H1 (cell line): ENCODE measurements around the gene EPB41L5. TPM values are rescaled to one million over a fixed set of nuclear protein-coding genes. Genes with fewer than 3 reads are reported as not detected.

ENCODE experiments used
- CTCF ChIA-PET: fragments of 300-600 bp; sonication (Branson Sonifier 250); formaldehyde crosslinking; loops from one replicate; lab custom pipeline; 2021; ENCODE audit not compliant: partially characterized antibody; lab: Charles Lee
- POLR2A ChIA-PET: fragments of 300-600 bp; sonication (Branson Sonifier 250); formaldehyde crosslinking; loops from one replicate; lab custom pipeline; 2021; ENCODE audit warnings: inconsistent platforms; ENCODE audit not compliant: partially characterized antibody; lab: Charles Lee
- DNase-seq, 2 experiments: peaks; one replicate each; pipeline versions ENCODE4 v3.0.0 to v3.0.0-alpha.2; 2010 to 2022; ENCODE audit warnings: low spot score in 2 of 2, low read depth in 1 of 2, mixed read lengths in 1 of 2
- FAIRE-seq: peaks from 2 replicates; lab custom pipeline; 2011; peaks lifted over from hg19 to GRCh38; lab: Jason Lieb, UNC
- H2AFZ ChIP-seq: 2 replicates; pipeline ENCODE4 v1.8.1; 2012; ENCODE audit warnings: low read length, inconsistent platforms
- H2AK5ac ChIP-seq: 2 replicates; pipeline ENCODE4 v1.6.1; 2013; ENCODE audit warnings: low read depth, low read length
- H2BK120ac ChIP-seq: replicated peaks from 2 replicates; pipeline ENCODE3; 2013; ENCODE audit warnings: low read depth, low read length, inconsistent platforms
- H2BK12ac ChIP-seq: 2 replicates; pipeline ENCODE4 v1.6.1; 2013; ENCODE audit warnings: low read depth, low read length
- H2BK15ac ChIP-seq: 2 replicates; pipeline ENCODE4 v1.6.1; 2013; ENCODE audit warnings: low read length
- H2BK20ac ChIP-seq: 2 replicates; pipeline ENCODE4 v1.6.1; 2013; ENCODE audit warnings: low read length
- H2BK5ac ChIP-seq: 2 replicates; pipeline ENCODE4 v1.6.1; 2013; ENCODE audit warnings: low read depth, low read length
- H3K14ac ChIP-seq: 2 replicates; pipeline ENCODE4 v1.6.1; 2013; ENCODE audit warnings: inconsistent platforms; ENCODE audit not compliant: insufficient read length
- H3K18ac ChIP-seq: 2 replicates; pipeline ENCODE4 v1.6.1; 2013; ENCODE audit warnings: low read length; ENCODE audit errors: extremely low read depth
- H3K23ac ChIP-seq: 2 replicates; pipeline ENCODE4 v1.6.1; 2013; ENCODE audit warnings: inconsistent platforms; ENCODE audit not compliant: insufficient read length
- H3K23me2 ChIP-seq: 2 replicates; pipeline ENCODE4 v1.6.1; 2013; ENCODE audit warnings: low read depth, low read length
- H3K27ac ChIP-seq: 2 replicates; pipeline ENCODE4 v1.6.1; 2011; ENCODE audit warnings: low read depth, low read length, inconsistent platforms
- H3K27me3 ChIP-seq, 4 experiments: replicated peaks in 1 of 4; 1 replicate in 1 of 4; 2 replicates in 3 of 4; pipeline versions ENCODE4 v1.6.1 to v1.8.1; 2011 to 2013; ENCODE audit warnings: low read length in 3 of 4, mild to moderate bottlenecking in 3 of 4, inconsistent platforms in 2 of 4, mixed read lengths in 2 of 4, moderate library complexity in 1 of 4; ENCODE audit not compliant: control insufficient read depth in 3 of 4, insufficient read depth in 3 of 4; ENCODE audit errors: extremely low read depth in 1 of 4
- H3K36me3 ChIP-seq, 4 experiments: 2 replicates each; pipeline versions ENCODE4 v1.6.1 to v1.8.1; 2011 to 2013; ENCODE audit warnings: mild to moderate bottlenecking in 4 of 4, low read length in 3 of 4, moderate library complexity in 2 of 4, control low read depth in 1 of 4, inconsistent platforms in 1 of 4; ENCODE audit not compliant: insufficient read depth in 4 of 4, control insufficient read depth in 2 of 4
- H3K4ac ChIP-seq: replicated peaks from 2 replicates; pipeline ENCODE3; 2013; ENCODE audit warnings: low read length, low read depth, mixed read lengths, inconsistent platforms; ENCODE audit not compliant: insufficient read length
- H3K4me1 ChIP-seq, 4 experiments: replicated peaks in 1 of 4; 1 replicate in 1 of 4; 2 replicates in 3 of 4; pipeline versions ENCODE4 v1.6.1 to v1.8.1; 2011 to 2013; ENCODE audit warnings: low read length in 3 of 4, inconsistent platforms in 2 of 4, mixed read lengths in 1 of 4; ENCODE audit not compliant: insufficient read depth in 4 of 4, control insufficient read depth in 3 of 4
- H3K4me2 ChIP-seq, 2 experiments: 2 replicates each; pipeline versions ENCODE4 v1.6.1 to v1.8.1; 2011 to 2013; ENCODE audit warnings: low read depth in 2 of 2, low read length in 2 of 2, control low read depth in 1 of 2, inconsistent platforms in 1 of 2, mild to moderate bottlenecking in 1 of 2; ENCODE audit not compliant: insufficient read depth in 1 of 2
- H3K4me3 ChIP-seq, 4 experiments: fragments of 200-600, 300-600 bp in 1 of 4; sonication (generic), shearing (Covaris generic), sonication (Bioruptor Twin) in 1 of 4; 2 replicates each; pipeline versions ENCODE4 v1.5.1 to v1.8.1; 2011 to 2016; ENCODE audit warnings: low read length in 4 of 4, low read depth in 3 of 4, control low read depth in 2 of 4, inconsistent platforms in 2 of 4, mild to moderate bottlenecking in 2 of 4, mixed read lengths in 1 of 4, moderate library complexity in 1 of 4; ENCODE audit not compliant: insufficient read depth in 2 of 4; ENCODE audit errors: extremely low read depth in 1 of 4
- H3K56ac ChIP-seq: replicated peaks from 2 replicates; pipeline ENCODE3; 2013; ENCODE audit warnings: low read depth, mild to moderate bottlenecking, mixed read lengths, low read length, inconsistent platforms; ENCODE audit not compliant: insufficient read length
- H3K79me1 ChIP-seq: 2 replicates; pipeline ENCODE4 v1.6.1; 2013; ENCODE audit warnings: low read depth, low read length, control low read depth
- H3K79me2 ChIP-seq, 2 experiments: 2 replicates each; pipeline versions ENCODE4 v1.6.1 to v1.8.1; 2012 to 2013; ENCODE audit warnings: low read length in 2 of 2, mild to moderate bottlenecking in 2 of 2, inconsistent platforms in 1 of 2; ENCODE audit not compliant: insufficient read depth in 2 of 2, control insufficient read depth in 1 of 2
- H3K9ac ChIP-seq, 4 experiments: replicated peaks in 1 of 4; 1 replicate in 1 of 4; 2 replicates in 3 of 4; pipeline versions ENCODE4 v1.6.1 to v1.8.1; 2011 to 2013; ENCODE audit warnings: low read depth in 3 of 4, low read length in 3 of 4, control low read depth in 2 of 4, mild to moderate bottlenecking in 2 of 4, moderate library complexity in 2 of 4, inconsistent platforms in 1 of 4; ENCODE audit errors: extremely low read depth in 1 of 4
- H3K9me3 ChIP-seq, 2 experiments: 2 replicates each; pipeline versions ENCODE4 v1.6.1 to v1.8.1; 2012 to 2013; ENCODE audit warnings: mild to moderate bottlenecking in 2 of 2, moderate library complexity in 2 of 2, control low read depth in 1 of 2, inconsistent platforms in 1 of 2, low read depth in 1 of 2, low read length in 1 of 2, mixed read lengths in 1 of 2; ENCODE audit not compliant: insufficient read depth in 2 of 2
- H4K20me1 ChIP-seq, 2 experiments: replicated peaks in 1 of 2; 2 replicates each; pipeline versions ENCODE3 to v1.8.1; 2011 to 2013; ENCODE audit warnings: inconsistent platforms in 2 of 2, low read length in 2 of 2, mild to moderate bottlenecking in 1 of 2; ENCODE audit not compliant: insufficient read depth in 2 of 2, control insufficient read depth in 1 of 2
- H4K5ac ChIP-seq: 2 replicates; pipeline ENCODE4 v1.6.1; 2013; ENCODE audit warnings: low read length, low read depth, mixed read lengths, inconsistent platforms; ENCODE audit not compliant: insufficient read length
- H4K8ac ChIP-seq: 2 replicates; pipeline ENCODE4 v1.8.0; 2013; ENCODE audit warnings: mild to moderate bottlenecking, moderate library complexity, low read length, inconsistent platforms; ENCODE audit not compliant: insufficient read depth; ENCODE audit errors: extremely low read depth
- H4K91ac ChIP-seq: replicated peaks from 2 replicates; pipeline ENCODE3; 2013; ENCODE audit warnings: low read length, mixed read lengths, inconsistent platforms; ENCODE audit not compliant: insufficient read length
- ATF3 ChIP-seq: IDR thresholded peaks from 2 replicates; pipeline ENCODE4 v1.6.1; 2011; ENCODE audit warnings: low read depth, mild to moderate bottlenecking, low read length; ENCODE audit not compliant: insufficient read depth
- CBX5 ChIP-seq: fragments of 300-800, 300-1000 bp; sonication (generic); IDR thresholded peaks from 2 replicates; pipeline ENCODE4 v1.7.1; 2016; ENCODE audit warnings: antibody characterized with exemption, low read length, low read depth
- EGR1 ChIP-seq: IDR thresholded peaks from 2 replicates; pipeline ENCODE4 v1.6.1; 2011; ENCODE audit warnings: low read depth, low read length, borderline replicate concordance
- GABPA ChIP-seq: IDR thresholded peaks from 2 replicates; pipeline ENCODE4 v1.6.1; 2011; ENCODE audit warnings: mild to moderate bottlenecking, low read length, moderate library complexity, borderline replicate concordance; ENCODE audit not compliant: insufficient read depth
- GTF2F1 ChIP-seq: IDR thresholded peaks from 2 replicates; pipeline ENCODE4 v1.6.1; 2012; ENCODE audit warnings: low read depth, low read length, improper control_type of control experiment, borderline replicate concordance
- JUND ChIP-seq: IDR thresholded peaks from 2 replicates; pipeline ENCODE4 v1.6.1; 2011; ENCODE audit warnings: mild to moderate bottlenecking, improper control_type of control experiment, low read length
- KDM4A ChIP-seq: IDR thresholded peaks from one replicate; pipeline ENCODE4 v1.7.1; 2012; ENCODE audit warnings: low read depth, mild to moderate bottlenecking, moderate library complexity, low read length, inconsistent platforms; ENCODE audit not compliant: severe bottlenecking
- KDM5A ChIP-seq: fragments of 200-600 bp; IDR thresholded peaks from 2 replicates; pipeline ENCODE4 v1.7.1; 2012; ENCODE audit warnings: mild to moderate bottlenecking, low read length, inconsistent platforms, mixed read lengths
- NANOG ChIP-seq: IDR thresholded peaks from 2 replicates; pipeline ENCODE4 v1.6.1; 2011; ENCODE audit warnings: low read length, low read depth, mild to moderate bottlenecking, inconsistent platforms; ENCODE audit not compliant: insufficient read depth, poor library complexity, severe bottlenecking
- PHF8 ChIP-seq: fragments of 200-600 bp; sonication (generic); conservative IDR thresholded peaks from 2 replicates; pipeline ENCODE4 v1.7.1; 2012; ENCODE audit warnings: low read depth, mild to moderate bottlenecking, inconsistent platforms, low read length, moderate library complexity
- POLR2A ChIP-seq, 2 experiments: IDR thresholded peaks; 1 replicate in 1 of 2; 2 replicates in 1 of 2; pipeline ENCODE4 v1.6.1; 2011; ENCODE audit warnings: low read depth in 2 of 2, low read length in 2 of 2, mild to moderate bottlenecking in 2 of 2; ENCODE audit errors: control extremely low read depth in 1 of 2
- POLR2AphosphoS5 ChIP-seq: IDR thresholded peaks from 2 replicates; pipeline ENCODE4 v1.6.1; 2011; ENCODE audit warnings: low read depth, low read length
- SIRT6 ChIP-seq: IDR thresholded peaks from one replicate; pipeline ENCODE4 v1.7.1; 2012; ENCODE audit warnings: low read length, inconsistent platforms
- TAF1 ChIP-seq: IDR thresholded peaks from 2 replicates; pipeline ENCODE4 v1.6.1; 2011; ENCODE audit warnings: mild to moderate bottlenecking, low read depth, low read length
- TEAD4 ChIP-seq: IDR thresholded peaks from 2 replicates; pipeline ENCODE4 v1.6.1; 2012; ENCODE audit warnings: low read depth, low read length, inconsistent platforms, mixed read lengths
- WGBS, 2 experiments: shearing (Covaris generic) in 1 of 2; methylation state at CpG; one replicate each; pipeline versions ENCODE4 v1.1.6 to v1.1.7; 2013 to 2015; ENCODE audit warnings: low lambda C conversion rate in 2 of 2, mixed read lengths in 2 of 2, inconsistent platforms in 1 of 2, low coverage in 1 of 2, missing lambda C conversion rate in 1 of 2; ENCODE audit not compliant: insufficient replicate concordance in 2 of 2, insufficient coverage in 1 of 2, insufficient read length in 1 of 2; ENCODE audit errors: extremely low coverage in 1 of 2, missing lambda C conversion rate in 1 of 2; 5-methylcytosine and 5-hydroxymethylcytosine counted together
- polyA plus RNA-seq, 7 experiments: library from polyadenylated mRNA; depleted of rRNA in 3 of 7; stranded (reverse) in 5 of 7; unstranded in 2 of 7; fragments of >200 nt in 5 of 7; fragments of 200-250 nt in 2 of 7; gene quantifications; 1 replicate in 5 of 7; 2 replicates in 1 of 7; 4 replicates in 1 of 7; pipeline versions ENCODE4 v1.2.1 to v1.2.3, GENCODE V29; 2011 to 2013; ENCODE audit warnings: missing spikeins in 2 of 7, mixed read lengths in 2 of 7
- total RNA-seq: library from RNA; stranded (reverse); fragmentation: NEBNext Ultra II Directional; extraction: Animal tissue kit (Norgen Biotek cat#: 25700); gene quantifications from 2 replicates; pipeline ENCODE4 v1.2.1, GENCODE V29; 2021

EPB41L5 gene
- total and polyA plus RNA-seq, 2 of the 8 experiments (the other 6 are each of a cell fraction or from before 2014, with no cell fraction given) = 13.5 to 32.3 TPM

- no peak overlapping the region for H4K91ac ChIP-seq
- H3K27me3 ChIP-seq = no peaks in the 10 kb centered on the region
- no peak overlapping the region for H3K18ac ChIP-seq
- H2AFZ ChIP-seq = no peak overlapping the region
- H3K4me2 ChIP-seq = no peak overlapping the region
- H3K56ac ChIP-seq = no peak overlapping the region
- no peak overlapping the region for H2BK120ac ChIP-seq
- no peaks in the 10 kb centered on the region for H3K79me1 ChIP-seq
- ChIA-PET POLR2A (interaction anchor here (0.8 kb wide), 1 partner anchor 10 kb away, joined by 3 read pairs; no protein-coding TSS in a partner anchor), CTCF (interaction anchor here (0.6 to 2.6 kb wide), 16 partner anchors 8 to 710 kb away, joined by 3 to 16 read pairs (median 4); no protein-coding TSS in a partner anchor)
- no peak overlapping the region for H3K4me3 ChIP-seq
- H2BK12ac ChIP-seq = no peak overlapping the region
- H3K9ac ChIP-seq = no peak overlapping the region
- H3K23ac ChIP-seq = no peak overlapping the region
- H3K4ac ChIP-seq = no peak overlapping the region
- no peak overlapping the region for H4K8ac ChIP-seq
- H3K79me2 ChIP-seq = no peaks in the 10 kb centered on the region
- no peak overlapping the region for H2AK5ac ChIP-seq
- no peak for DNase-seq
- 79% methylated on average over 3 of the region's 3 CpGs; no CpG with 5 or more reads in 1 of the 2 experiments for WGBS, 2 experiments
- FAIRE-seq = no peak
- H3K4me1 ChIP-seq = no peaks in the 10 kb centered on the region; a peak in 1 of 7 replicates
- H3K27ac ChIP-seq = no peak overlapping the region
- H2BK5ac ChIP-seq = no peak overlapping the region
- H3K36me3 ChIP-seq = no peaks in the 10 kb centered on the region
- H3K9me3 ChIP-seq = no peaks in the 10 kb centered on the region
- no peak overlapping the region for H2BK20ac ChIP-seq
- no peak overlapping the region for H4K5ac ChIP-seq
- no peak overlapping the region for H2BK15ac ChIP-seq
- peaks cover 0 to 2% of the 10 kb centered on the region in 2 experiments for H4K20me1 ChIP-seq
- H3K23me2 ChIP-seq = no peaks in the 10 kb centered on the region
- H3K14ac ChIP-seq = no peak overlapping the region
- TF ChIP-seq CBX5 (no peak), POLR2A (IDR thresholded peaks at IDR 0.05; ENCODE audit: control extremely low read depth in 1 of 2, low read depth in 2 of 2, low read length in 2 of 2) (no peak), GABPA (no peak), NANOG (no peak), SIRT6 (no peak), POLR2AphosphoS5 (no peak), TEAD4 (no peak), ATF3 (no peak), PHF8 (no peak), GTF2F1 (no peak), JUND (no peak), KDM4A (no peak), TAF1 (no peak), EGR1 (no peak), KDM5A (no peak)
Measured at GRCh38 chr2:120204417-120204816, 191.5 kb downstream of the EPB41L5 start.
